KG1 (cell line): ENCODE results near the gene CYP4F3.
"Not testable (repeated sequence)": the region's sequence is repeated elsewhere in the genome, so short reads cannot be mapped to it uniquely, and the experiment has no call there.

ENCODE experiments used
- DNase-seq: peaks from one replicate; lab custom pipeline; 2025; lab: John Stamatoyannopoulos, UW

Gene CYP4F3, protein sequence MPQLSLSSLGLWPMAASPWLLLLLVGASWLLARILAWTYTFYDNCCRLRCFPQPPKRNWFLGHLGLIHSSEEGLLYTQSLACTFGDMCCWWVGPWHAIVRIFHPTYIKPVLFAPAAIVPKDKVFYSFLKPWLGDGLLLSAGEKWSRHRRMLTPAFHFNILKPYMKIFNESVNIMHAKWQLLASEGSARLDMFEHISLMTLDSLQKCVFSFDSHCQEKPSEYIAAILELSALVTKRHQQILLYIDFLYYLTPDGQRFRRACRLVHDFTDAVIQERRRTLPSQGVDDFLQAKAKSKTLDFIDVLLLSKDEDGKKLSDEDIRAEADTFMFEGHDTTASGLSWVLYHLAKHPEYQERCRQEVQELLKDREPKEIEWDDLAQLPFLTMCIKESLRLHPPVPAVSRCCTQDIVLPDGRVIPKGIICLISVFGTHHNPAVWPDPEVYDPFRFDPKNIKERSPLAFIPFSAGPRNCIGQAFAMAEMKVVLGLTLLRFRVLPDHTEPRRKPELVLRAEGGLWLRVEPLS

DNA sequence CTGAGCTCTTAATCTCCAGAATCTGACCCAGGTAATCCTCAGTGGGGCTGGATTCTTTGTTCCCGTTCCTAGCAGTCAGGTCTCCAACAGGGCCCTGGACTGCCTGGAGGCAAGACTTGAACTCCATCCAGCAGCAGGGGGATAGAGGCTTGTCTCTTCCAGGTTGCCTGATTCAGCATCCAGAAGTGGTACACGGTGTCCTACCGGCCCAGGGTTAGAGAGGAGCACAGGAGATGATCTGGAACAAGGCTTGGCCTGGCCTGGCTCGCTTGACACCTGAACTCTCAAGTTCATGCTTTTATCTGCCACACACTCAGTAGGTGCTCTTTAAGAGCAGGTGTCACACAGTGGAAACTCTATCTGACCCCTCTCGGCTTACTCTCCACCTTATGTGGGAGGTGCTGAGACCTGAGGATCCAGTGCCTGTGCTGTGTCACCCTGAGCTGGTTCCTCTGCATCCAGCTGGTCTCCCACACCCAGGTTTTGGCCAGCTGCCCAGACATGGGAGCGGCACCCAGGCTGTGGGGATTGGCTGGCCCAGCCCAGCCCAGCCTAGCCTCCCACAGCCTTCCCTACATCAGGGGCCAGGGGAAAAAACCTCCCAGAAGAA is at the start of gene CYP4F3:
TSS of gene CYP4F3 (plus strand) at position 604 of the 610 bp plus-strand sequence. CDS start 519 bp downstream, outside the sequence.
- no peak for DNase-seq

DNA sequence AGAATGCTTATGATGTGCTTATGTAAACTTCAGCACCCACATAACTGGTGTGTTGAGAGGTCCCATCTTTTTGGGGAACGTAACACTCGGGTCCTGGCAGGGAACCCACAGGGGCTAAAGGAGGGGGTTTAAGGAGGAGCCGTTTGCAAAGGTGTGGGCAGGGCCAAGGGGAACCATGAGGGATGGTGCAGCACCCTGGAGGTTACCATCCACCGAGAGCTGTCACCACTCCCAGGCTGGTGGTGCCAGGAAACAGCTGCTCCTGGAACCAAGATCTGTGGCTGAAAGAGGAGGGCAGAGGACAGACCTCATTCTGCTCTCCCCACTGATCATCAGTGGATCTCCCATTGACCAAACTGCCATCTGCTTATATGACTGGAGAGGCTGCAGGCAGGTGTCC is 48.9 kb upstream of the CYP4F3 start:
- no peak for DNase-seq

DNA sequence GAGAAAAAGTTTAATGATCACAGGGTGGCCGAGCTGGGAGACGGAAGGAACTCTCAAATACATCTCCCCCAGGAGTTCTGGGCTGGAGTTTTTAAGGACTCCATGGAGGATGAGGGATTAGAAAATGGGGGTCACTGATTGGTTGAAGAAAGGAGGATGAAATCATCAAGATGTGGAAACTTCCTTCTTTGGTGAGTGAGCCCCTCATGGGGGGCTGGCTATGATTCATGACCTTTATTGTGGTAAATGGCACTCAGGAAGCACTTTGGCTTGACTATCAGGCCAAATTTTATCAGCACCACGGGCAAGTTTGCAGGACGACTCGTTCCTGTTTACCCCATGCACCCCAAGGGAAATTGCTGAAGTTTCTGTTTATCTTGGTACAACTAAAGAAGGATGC is 48.2 kb upstream of the CYP4F3 start:
- DNase-seq: not testable (repeated sequence)

DNA sequence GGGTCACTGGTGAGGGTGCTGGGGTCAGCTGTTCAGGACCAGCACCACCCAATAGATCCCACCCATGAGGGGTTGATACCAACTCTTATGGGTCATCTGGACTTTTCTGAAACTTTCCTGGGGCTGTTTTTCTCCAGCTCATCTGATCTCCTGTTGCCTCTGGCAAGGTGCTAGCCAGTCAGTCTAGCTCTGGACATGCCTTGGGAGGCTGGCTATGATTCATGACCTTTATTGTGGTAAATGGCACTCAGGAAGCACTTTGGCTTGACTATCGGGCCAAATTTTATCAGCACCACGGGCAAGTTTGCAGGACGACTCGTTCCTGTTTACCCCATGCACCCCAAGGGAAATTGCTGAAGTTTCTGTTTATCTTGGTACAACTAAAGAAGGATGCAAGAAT is 46.9 kb upstream of the CYP4F3 start:
- DNase-seq: not testable (repeated sequence)

DNA sequence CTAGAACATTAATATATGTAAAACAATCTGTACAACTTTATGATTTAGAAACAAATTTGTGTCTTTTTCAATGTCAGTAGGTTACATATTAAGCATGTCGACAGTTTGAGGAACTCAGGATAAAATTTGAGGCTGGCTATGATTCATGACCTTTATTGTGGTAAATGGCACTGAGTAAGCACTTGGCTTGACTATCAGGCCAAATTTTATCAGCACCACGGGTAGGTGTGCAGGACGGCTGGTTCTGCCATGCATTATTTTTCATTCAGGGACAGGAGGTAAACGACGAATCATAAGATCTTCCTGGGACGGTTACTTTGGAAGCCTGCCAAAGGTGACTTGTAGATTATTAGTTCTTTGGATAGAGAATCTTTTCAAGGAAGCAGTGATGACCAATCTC is 45.6 kb upstream of the CYP4F3 start:
- no peak for DNase-seq

DNA sequence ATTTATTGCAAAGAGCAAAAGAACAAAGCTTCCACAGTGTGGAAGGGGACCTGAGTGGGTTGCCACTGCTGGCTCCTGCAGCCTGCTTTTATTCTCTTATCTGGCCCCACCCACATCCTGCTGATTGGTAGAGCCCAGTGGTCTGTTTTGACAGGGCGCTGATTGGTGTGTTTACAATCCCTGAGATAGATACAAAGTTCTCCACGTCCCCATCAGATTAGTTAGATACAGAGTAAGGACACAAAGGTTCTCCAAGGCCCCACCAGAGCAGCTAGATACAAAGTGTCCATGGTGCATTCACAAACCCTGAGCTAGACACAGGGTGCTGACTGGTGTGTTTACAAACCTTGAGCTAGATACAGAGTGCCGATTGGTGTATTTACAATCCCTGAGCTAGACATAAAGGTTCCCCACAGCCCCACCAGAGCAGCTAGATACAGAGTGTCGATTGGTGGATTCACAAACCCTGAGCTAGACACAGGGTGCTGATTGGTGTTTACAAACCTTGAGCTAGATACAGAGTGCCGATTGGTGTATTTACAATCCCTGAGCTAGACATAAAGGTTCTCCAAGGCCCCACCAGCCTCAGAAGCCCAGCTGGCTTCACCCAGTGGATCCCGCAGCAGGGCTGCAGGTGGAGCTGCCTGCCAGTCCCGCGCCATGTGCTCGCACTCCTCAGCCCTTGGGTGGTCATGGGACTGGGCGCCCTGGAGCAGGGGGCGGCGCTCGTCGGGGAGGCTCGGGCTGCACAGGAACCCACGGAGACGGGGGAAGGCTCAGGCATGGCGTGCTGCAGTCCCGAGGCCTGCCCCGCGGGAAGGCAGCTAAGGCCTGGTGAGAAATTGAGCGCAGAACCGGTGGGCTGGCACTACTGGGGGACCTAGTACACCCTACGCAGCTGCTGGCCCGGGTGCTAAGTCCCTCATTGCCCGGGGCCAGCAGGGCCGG is 32.4 kb upstream of the CYP4F3 start:
- DNase-seq: not testable (repeated sequence)

DNA sequence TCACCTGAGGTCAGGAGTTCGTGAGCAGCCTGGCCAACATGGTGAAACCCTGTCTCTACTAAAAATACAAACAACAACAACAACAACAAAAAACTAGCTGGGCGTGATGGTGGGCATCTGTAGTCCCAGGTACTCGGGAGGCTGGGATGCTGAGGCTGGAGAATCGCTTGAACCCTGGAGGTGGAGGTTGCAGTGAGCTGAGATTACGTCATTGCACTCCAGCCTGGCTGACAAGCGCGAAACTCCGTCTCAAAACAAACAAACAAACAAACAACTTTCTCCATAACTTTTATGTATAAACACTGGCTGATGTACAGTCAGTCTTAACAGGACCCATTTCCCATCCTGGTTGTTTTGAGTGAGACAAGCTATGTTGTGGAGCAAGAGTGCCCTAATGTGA is 31.4 kb upstream of the CYP4F3 start:
- no peak for DNase-seq

DNA sequence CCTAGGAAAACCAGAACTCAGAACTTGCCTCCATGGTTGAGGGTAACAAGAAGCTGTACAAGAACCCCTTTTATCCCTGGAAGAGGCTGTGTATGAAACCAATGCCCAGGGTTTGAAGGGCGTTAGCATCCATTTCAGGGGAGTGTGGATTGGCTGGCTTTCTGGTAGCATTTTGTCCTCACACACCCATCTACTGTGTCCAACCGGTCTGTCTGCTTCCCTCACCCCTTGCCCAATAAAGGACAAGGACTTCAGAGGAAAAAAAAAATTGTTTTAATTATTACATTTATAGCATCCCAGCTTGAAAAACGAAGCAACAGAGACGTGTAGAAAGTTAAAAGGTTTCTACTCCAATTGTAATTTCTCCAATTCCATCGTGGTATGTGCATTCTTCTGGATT is 28.4 kb upstream of the CYP4F3 start:
- no peak for DNase-seq

DNA sequence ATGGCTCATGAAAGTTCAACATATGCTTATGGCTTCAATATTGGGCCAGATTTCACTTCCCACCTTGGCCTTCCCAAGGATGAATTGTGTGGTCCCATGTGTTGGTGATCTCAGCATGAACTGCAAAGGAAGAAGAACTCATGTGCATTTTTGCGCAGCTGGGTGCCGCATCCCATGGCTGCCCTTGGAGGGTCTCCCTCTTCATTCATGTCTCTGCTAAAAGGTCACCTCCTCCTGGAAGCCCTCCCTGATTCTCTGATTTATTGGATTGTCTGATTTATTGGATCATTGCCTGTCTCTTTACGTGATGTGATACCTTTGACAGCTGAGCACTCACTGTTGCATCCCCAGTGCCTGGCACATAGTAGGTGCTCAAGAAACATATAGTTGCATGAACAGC is 27.4 kb upstream of the CYP4F3 start:
- DNase-seq: no peak

DNA sequence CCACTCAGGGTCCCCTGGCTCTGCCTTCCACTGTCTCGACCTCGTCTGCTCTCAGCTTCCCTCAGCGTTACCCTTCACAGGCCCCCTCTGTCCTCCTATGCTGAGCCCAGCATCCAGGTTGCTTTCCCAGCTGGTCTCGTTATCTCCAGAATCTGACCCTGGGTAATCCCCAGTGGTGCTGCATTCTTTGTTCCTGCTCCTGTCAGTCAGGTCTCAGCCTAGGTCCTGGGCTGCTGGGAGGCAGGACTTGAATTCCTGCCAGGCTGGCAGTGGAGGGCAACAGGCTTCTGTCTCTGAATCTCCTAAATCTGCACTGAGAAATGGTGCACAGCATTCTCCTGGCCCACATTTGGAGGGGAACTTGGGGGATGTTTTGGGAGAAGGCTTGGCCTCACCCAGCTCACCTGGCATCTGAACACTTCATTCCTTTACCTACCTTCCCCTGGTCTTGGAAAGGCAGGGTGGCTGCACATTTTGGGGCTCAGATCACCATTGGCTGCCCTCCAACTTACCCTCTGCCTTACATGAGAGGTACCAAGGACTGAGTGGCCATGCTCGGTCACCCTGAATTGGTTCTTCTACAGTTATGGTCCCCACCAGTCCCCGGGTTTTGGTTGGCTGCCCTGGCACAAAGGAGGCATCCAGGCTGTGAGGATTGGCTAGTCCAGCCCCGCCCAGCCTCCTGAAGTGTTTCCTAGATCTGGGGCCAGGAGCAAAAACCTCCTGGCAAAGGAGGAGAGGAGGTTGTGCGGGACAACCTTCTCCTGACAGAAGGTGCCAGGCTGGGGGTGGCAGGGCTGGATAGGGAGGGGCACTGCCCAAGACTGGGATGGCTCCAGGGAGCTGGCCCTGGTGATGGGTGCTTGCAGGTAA is 26.0 kb upstream of the CYP4F3 start, which contains the start of gene CYP4F8:
TSS of gene CYP4F8 (plus strand) at position 712 of the 873 bp plus-strand sequence. CDS start 399 bp downstream, outside the sequence.
- DNase-seq: no peak

DNA sequence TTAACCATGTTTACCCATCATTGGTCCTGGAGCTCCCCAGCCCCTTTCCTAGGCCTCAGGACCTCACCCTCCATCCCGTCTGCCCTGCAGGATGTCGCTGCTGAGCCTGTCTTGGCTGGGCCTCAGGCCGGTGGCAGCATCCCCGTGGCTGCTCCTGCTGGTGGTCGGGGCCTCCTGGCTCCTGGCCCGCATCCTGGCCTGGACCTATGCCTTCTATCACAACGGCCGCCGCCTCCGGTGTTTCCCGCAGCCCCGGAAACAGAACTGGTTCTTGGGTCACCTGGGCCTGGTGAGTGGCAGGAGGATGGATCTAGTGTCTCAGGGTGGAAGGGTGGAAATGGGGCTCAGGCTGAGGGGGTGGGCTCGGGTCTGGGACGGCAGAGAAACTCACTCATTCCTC is 25.2 kb upstream of the CYP4F3 start:
- DNase-seq: no peak

DNA sequence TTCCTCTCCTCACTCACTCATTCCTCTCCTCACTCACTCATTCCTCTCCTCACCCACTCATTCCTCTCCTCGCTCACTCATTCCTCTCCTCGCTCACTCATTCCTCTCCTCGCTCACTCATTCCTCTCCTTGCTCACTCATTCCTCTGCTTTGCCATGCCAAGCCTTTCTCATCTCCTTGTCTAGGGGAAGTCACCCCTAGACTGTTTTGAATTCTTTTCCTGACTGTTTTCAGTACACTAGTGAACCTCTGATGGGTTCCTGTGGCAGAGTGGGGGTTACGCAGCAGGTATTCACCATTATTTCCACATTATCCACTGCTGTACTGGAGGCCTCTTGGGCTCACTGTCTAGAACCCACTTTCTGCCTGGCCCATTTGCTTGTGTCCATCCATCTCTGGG is 24.5 kb upstream of the CYP4F3 start:
- DNase-seq: no peak

DNA sequence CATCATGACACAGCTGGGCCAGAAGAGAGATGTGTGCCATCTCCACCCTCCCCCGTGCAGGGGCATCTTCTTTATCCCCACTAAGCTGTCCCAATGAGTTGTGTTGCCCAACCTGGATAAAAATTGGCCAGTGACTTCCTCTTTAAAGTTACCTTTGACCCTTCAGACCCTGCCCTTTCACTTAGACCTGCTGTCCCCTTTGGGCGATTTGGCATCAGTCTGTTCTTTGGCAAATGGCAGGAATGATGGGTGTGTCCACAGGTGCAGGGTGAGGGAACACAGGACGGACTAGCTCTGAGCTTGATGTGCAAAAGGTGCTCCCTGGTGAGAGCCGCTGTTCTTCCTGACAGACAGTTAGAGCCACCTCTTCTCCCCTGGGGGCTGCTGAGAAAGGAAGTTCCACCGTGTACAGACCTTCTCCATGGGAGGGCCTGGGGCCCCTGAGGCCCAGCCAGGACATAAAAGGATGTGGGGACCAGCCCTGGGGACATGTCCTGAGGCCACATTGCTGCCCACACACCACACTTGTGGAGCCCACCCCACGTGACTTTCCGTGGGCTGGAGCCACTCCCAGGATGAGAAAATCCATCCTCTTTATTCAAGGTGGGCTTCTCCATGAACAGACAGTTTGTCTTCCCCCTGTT is 23.9 kb upstream of the CYP4F3 start:
- DNase-seq: no peak

DNA sequence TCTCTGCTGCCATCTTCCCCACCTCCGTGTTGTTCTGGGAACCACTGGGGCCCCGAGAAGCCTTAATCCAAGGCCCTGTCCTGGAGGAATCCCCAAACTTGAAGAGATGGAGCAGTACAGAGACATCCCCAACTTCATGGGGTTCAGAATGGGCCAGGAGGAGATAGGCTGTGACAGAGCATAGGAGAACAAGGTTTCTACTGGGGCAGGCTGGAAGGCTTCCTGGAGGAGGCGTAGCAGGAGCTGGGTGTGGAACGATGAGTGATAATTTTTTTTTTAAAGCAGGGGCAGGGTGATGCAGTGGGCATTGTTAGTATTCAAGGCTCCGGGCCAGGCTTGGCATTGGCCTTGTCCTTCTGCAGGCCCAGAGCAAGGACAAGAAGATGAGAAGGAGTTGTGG is 22.4 kb upstream of the CYP4F3 start:
- no peak for DNase-seq

DNA sequence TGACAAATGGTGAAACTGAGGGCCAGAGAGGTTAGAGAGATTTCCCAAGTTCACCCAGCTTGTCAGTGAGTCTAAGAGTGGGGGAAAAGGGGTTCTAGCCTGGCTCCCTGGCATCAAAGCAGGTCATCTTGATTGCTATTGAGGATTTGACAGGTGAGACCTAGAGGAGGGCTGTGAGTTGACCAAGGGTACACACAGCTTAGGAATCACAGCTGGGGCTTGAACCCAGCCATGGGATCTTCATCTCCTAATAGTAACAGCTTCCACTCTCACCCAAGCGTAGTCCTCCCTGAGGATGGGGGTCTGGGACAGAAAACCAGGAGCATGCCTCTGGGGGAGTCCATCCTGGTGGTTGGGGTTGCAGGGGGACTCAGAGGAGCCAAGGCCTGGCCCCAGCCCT is 18.9 kb upstream of the CYP4F3 start:
- DNase-seq: no peak

DNA sequence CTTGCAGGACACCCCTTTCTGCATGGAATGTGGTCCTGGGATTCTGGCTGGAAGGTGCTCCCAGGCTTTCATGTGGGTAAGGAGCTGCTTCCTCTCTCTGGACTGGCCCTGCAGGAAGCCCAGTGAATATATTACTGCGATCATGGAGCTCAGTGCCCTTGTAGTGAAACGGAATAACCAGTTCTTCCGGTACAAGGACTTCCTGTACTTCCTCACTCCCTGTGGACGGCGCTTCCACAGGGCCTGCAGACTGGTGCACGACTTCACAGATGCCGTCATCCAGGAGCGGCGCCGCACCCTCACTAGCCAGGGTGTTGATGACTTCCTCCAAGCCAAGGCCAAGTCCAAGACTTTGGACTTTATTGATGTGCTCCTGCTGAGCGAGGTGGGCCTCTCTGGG is 17.7 kb upstream of the CYP4F3 start:
- no peak for DNase-seq

DNA sequence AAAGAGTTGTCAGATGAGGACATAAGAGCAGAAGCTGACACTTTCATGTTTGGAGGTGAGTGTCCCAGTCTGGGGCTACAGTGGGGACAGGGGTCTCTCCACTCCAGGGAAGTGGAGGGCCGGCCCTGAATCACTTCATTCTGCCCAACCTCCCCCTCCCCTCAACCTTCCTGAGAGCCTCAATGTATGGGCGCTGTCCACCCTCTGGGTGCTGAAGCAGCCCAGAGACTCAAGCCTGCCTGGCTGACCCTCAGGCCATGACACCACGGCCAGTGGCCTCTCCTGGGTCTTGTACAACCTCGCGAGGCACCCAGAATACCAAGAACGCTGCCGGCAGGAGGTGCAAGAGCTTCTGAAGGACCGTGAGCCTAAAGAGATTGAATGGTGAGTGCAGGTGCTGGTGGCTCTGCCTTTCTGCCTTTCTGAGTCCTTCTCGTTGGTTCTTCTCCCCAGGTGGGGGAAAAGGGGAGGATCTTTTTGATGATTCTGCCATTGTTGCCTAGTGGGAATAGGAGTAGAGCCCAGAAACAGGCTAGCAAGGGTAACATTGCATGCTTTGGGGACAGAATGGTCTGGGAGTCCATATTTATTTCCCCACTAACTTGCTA is 16.9 kb upstream of the CYP4F3 start:
- DNase-seq: no peak

DNA sequence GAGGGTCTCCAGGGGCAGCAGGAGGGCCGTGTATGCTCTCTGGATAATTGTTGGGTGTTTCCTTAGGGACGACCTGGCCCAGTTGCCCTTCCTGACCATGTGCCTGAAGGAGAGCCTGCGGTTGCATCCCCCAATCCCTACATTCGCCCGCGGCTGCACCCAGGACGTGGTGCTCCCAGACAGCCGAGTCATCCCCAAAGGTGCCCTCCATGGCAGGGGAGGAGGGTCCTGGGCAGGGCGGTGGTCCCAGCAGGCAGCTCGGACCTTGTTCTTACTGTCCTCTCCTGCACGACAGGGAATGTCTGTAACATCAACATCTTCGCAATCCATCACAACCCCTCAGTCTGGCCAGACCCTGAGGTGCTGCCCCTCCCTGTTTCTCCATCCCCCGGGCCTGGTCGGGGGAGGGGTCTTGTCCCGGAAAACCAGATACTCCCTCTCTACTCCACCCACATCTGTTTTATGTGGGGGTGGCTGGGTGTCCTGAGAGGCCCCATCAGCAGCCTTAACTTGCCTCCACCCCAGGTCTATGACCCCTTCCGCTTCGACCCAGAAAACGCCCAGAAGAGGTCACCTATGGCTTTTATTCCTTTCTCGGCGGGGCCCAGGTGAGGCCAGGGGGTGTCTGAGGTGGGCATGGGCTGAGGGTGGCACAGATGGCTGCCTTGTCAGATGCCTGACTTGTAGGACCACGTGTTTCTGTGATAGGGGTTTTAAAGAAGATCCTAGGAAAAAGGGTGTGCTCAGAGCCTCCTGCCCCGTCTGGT is 12.3 kb upstream of the CYP4F3 start:
- DNase-seq: no peak
